Measurements from ENCODE around the gene FAM222B. TPM values are rescaled to one million over a fixed set of nuclear protein-coding genes. Genes with fewer than 3 reads are reported as not detected.

FAM222B gene
- total and polyA plus RNA-seq, 9 of the 15 experiments (the other 6 are each of a cell fraction or from before 2014, with no cell fraction given): 4.0 to 34.6 (median 7.5) TPM

DNA sequence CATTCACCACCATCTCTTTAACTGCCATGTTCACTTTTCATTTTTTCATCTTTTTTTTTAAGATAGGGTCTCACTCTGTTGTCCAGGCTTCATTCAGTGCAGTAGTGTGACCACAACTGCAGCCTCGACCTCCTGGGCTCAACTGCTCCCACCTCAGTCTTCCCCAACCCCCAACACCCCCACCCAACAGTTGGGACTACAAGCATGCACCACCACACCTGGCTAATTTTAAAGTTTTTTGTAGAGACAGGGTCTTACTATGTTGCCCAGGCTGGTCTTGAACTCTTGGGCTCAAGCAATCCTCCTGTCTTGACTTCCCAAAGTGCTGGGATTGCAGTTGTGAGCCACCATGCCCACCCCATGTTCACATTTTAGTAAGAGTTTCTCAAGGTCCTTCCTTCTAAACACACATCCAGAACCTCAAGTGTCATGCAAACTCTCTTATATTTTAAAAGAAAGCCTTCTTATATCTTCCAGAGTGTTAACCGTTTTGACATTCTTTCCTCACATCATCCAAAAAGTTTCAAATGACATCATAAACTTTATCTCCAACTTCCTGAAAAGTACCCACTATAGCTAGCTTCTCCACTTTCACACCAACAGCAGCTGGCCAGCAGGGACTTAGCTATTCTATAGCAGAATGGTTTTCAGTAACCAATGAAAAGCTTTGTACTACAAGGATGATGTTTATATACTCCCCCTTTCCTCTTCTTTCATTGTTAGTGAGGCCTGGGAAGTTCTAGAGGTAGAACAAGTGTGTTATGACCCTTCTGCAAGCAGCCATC lies 49.5 kb downstream of the FAM222B start (continued):
- TF ChIP-seq MIER1 (IDR thresholded peaks at IDR 0.05; ENCODE audit: low read depth) (no peak), ZNF121 (CRISPR knock-in tag; conservative IDR thresholded peaks at IDR 0.05) (peak; percentile 89), CREM (IDR thresholded peaks at IDR 0.05; ENCODE audit: low read depth) (0 out of 2 replicates have a peak, but pooled peaks have one; percentile 34), KDM1A (IDR thresholded peaks at IDR 0.05) (no peak), ATF7 (IDR thresholded peaks at IDR 0.05) (peak; percentile 85), LEF1 (IDR thresholded peaks at IDR 0.05) (no peak)

GRCh38 chr17:28788100-28788499 lies 54.5 kb downstream of the FAM222B start:
- Histone ChIP-seq H3K27me3 (ENCODE audit: control insufficient read depth in 2 of 2, insufficient read depth in 2 of 2, low read length in 2 of 2) (no peaks in the 10 kb centered on the region), H3K27ac (ENCODE audit: extremely low read depth, low read depth, low read length) (no peak overlapping the region; the same call in 2 of the 3 replicates), H3K36me3 (ENCODE audit: control insufficient read depth, insufficient read depth, low read length) (peaks cover 39% of the 10 kb centered on the region), H3K4me2 (ENCODE audit: insufficient read depth, low read length) (no peak overlapping the region), H3K4me3 (no peak overlapping the region), H3K9me1 (ENCODE audit: control insufficient read depth, insufficient read depth, low read length) (no peaks in the 10 kb centered on the region), H3K9ac (ENCODE audit: insufficient read depth in 1 of 2, low read depth in 2 of 2, low read length in 2 of 2) (no peak overlapping the region; a peak in 1 of 4 replicates), H4K20me1 (replicated peaks; ENCODE audit: control insufficient read depth, insufficient read depth, low read length) (no peaks in the 10 kb centered on the region), H2AFZ (ENCODE audit: low read depth, low read length) (no peak overlapping the region), H3K9me3 (replicated peaks; ENCODE audit: control insufficient read depth, insufficient read depth, low read depth, low read length) (no peaks in the 10 kb centered on the region), H3K4me1 (replicated peaks in 1 of 2; ENCODE audit: control insufficient read depth in 2 of 2, insufficient read depth in 2 of 2, low read length in 2 of 2) (peaks cover 0 to 6% of the 10 kb centered on the region in 2 experiments; a peak in 4 of 5 replicates), H3K79me2 (ENCODE audit: control insufficient read depth, insufficient read depth, low read length) (peaks cover 59% of the 10 kb centered on the region)
- no peak for DNase-seq (ENCODE audit: extremely low read depth in 1 of 4, low spot score in 3 of 4)
- in situ Hi-C loops (cut with MboI) (no loop called here), intact Hi-C loops (cut with micrococcal nuclease) (no loop called here)
- no peak for ATAC-seq
- no TSS peak for BruUV-seq (replicated peaks)
- WGBS (ENCODE audit: insufficient coverage, low coverage, missing lambda C conversion rate): 84% methylated on average over 4 of the region's 4 CpGs
- no peak for FAIRE-seq
- TF ChIP-seq CHD2 (IDR thresholded peaks at IDR 0.05; ENCODE audit: low read depth, low read length): no peak
- TF ChIP-seq NR4A1 (CRISPR knock-in tag; IDR thresholded peaks at IDR 0.05): no peak
- TF ChIP-seq NR4A1 (tag; IDR thresholded peaks at IDR 0.05): no peak
- no peak for TF ChIP-seq CBX8 (IDR thresholded peaks at IDR 0.05; ENCODE audit: borderline replicate concordance, extremely low read depth, low read depth, low read length, poor library complexity, severe bottlenecking)
- no peak for TF ChIP-seq FOXM1 (IDR thresholded peaks at IDR 0.05; ENCODE audit: low read depth)
- TF ChIP-seq FOXM1 (CRISPR knock-in tag; IDR thresholded peaks at IDR 0.05; ENCODE audit: low read depth): no peak
- no peak for TF ChIP-seq STAG1 (CRISPR knock-in tag; IDR thresholded peaks at IDR 0.05; ENCODE audit: borderline replicate concordance)
- no peak for TF ChIP-seq FIP1L1 (IDR thresholded peaks at IDR 0.05; ENCODE audit: low read depth, low read length, poor library complexity, severe bottlenecking)
- TF ChIP-seq, protein P1, sequence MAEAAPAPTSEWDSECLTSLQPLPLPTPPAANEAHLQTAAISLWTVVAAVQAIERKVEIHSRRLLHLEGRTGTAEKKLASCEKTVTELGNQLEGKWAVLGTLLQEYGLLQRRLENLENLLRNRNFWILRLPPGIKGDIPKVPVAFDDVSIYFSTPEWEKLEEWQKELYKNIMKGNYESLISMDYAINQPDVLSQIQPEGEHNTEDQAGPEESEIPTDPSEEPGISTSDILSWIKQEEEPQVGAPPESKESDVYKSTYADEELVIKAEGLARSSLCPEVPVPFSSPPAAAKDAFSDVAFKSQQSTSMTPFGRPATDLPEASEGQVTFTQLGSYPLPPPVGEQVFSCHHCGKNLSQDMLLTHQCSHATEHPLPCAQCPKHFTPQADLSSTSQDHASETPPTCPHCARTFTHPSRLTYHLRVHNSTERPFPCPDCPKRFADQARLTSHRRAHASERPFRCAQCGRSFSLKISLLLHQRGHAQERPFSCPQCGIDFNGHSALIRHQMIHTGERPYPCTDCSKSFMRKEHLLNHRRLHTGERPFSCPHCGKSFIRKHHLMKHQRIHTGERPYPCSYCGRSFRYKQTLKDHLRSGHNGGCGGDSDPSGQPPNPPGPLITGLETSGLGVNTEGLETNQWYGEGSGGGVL (CRISPR knock-in tag; IDR thresholded peaks at IDR 0.05): no peak
- TF ChIP-seq ZNF695 (CRISPR knock-in tag; IDR thresholded peaks at IDR 0.05): no peak
- TF ChIP-seq CBFA2T2 (conservative IDR thresholded peaks at IDR 0.05): no peak
- POLR2A ChIA-PET: interaction anchor here (1.0 to 1.1 kb wide), 2 partner anchors 34 to 109 kb away, joined by 3 read pairs; partner anchors contain the start of gene FLOT2
- CTCF ChIA-PET (ENCODE audit: low intra/inter-chr PET ratio): no interaction called here

Measured in K562 (cell line).